GM12878 (cell line): ENCODE measurements around the gene NAT14. TPM values are rescaled to one million over a fixed set of nuclear protein-coding genes. Genes with fewer than 3 reads are reported as not detected.

ENCODE experiments used
- ESRRA ChIP-seq: IDR thresholded peaks from 2 replicates; pipeline ENCODE4 v1.6.1; 2012; ENCODE audit warnings: mild to moderate bottlenecking, low read length, improper control_type of control experiment
- HCFC1 ChIP-seq: fragments of 150-350 bp; IDR thresholded peaks from 2 replicates; pipeline ENCODE4 v1.6.1; 2014; ENCODE audit warnings: low read length
- POLR2AphosphoS5 ChIP-seq: IDR thresholded peaks from 2 replicates; pipeline ENCODE4 v1.6.1; 2011; ENCODE audit warnings: mild to moderate bottlenecking, low read length, inconsistent platforms
- RAD51 ChIP-seq: fragments of 450-650 bp; IDR thresholded peaks from 2 replicates; pipeline ENCODE4 v1.6.1; 2016; ENCODE audit warnings: moderate library complexity, mild to moderate bottlenecking, inconsistent platforms
- SKIL ChIP-seq: fragments of 450-650 bp; IDR thresholded peaks from 2 replicates; pipeline ENCODE4 v1.6.1; 2017; ENCODE audit warnings: mild to moderate bottlenecking, low read depth, inconsistent platforms; ENCODE audit not compliant: poor library complexity, severe bottlenecking
- ZBED1 ChIP-seq: IDR thresholded peaks from 2 replicates; pipeline ENCODE4 v1.6.1; 2016; ENCODE audit warnings: borderline replicate concordance
- ZNF24 ChIP-seq: fragments of 450-650 bp; IDR thresholded peaks from 2 replicates; pipeline ENCODE4 v1.6.1; 2017; ENCODE audit warnings: antibody characterized with exemption, mild to moderate bottlenecking
- polyA plus RNA-seq, 11 experiments: library from polyadenylated mRNA; depleted of rRNA in 4 of 11; unstranded in 6 of 11; stranded (reverse) in 5 of 11; fragments of >200 nt; fragmentation: Nextera tagmentation in 4 of 11; fragmentation: Illumina TruSeq in 1 of 11; extraction: Ambion mirVana in 4 of 11; extraction: Trizol in 1 of 11; gene quantifications; 1 replicate in 1 of 11; 2 replicates in 10 of 11; pipeline versions ENCODE4 v1.2.1 to v1.2.3, GENCODE V29; 2011 to 2016; ENCODE audit warnings: inconsistent platforms in 2 of 11, missing spikeins in 2 of 11, low read depth in 1 of 11
- total RNA-seq, 4 experiments: library from RNA; depleted of rRNA in 3 of 4; stranded (reverse); fragments of >200 nt in 3 of 4; fragmentation: Illumina TruSeq in 1 of 4; extraction: Trizol in 1 of 4; gene quantifications; 2 replicates each; pipeline versions ENCODE4 v1.2.1 to v1.2.3, GENCODE V29; 2013 to 2021
- TF ChIP-seq, protein P1 (sequence below): fragments of 450-650 bp; formaldehyde crosslinking; IDR thresholded peaks from 2 replicates; pipeline ENCODE4 v1.4.0; 2020; ENCODE audit warnings: mild to moderate bottlenecking, moderate library complexity

Gene NAT14
- total and polyA plus RNA-seq, 10 of the 15 experiments (the other 5 are each of a cell fraction or from before 2014, with no cell fraction given) = 0.87 to 23.6 (median 9.7) TPM

DNA sequence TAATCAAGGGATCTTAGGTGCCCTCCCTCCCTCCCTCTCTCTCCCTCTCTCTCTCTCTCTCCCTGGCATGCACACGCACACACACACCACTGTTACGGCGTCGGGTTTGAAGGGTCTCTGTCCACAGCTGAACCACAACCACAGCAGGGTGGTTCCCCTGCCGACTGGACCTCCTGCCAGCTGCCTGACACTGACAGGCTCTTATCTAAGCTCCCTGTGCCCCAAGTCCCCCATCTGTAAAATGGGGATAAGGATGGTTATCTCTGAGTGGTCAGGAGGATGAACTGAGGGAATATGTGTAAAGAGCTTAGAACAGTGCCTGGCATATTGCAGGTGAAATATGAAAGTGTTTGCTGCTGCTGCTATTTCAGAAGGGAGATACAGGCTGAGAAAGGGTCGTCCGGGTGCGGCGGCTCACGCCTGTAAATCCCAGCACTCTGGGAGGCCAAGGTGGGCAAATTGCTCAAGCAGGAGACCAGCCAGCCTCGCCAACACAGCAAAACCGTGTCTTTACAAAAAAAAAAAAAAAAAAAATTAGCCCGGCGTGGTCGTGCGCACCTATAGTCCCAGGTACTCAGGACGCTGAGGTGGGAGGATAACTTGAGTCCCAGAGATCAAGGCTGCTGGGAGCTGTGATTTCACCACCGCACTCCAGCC, 41.0 kb upstream of the NAT14 start (continued):
- TF ChIP-seq, protein P1, sequence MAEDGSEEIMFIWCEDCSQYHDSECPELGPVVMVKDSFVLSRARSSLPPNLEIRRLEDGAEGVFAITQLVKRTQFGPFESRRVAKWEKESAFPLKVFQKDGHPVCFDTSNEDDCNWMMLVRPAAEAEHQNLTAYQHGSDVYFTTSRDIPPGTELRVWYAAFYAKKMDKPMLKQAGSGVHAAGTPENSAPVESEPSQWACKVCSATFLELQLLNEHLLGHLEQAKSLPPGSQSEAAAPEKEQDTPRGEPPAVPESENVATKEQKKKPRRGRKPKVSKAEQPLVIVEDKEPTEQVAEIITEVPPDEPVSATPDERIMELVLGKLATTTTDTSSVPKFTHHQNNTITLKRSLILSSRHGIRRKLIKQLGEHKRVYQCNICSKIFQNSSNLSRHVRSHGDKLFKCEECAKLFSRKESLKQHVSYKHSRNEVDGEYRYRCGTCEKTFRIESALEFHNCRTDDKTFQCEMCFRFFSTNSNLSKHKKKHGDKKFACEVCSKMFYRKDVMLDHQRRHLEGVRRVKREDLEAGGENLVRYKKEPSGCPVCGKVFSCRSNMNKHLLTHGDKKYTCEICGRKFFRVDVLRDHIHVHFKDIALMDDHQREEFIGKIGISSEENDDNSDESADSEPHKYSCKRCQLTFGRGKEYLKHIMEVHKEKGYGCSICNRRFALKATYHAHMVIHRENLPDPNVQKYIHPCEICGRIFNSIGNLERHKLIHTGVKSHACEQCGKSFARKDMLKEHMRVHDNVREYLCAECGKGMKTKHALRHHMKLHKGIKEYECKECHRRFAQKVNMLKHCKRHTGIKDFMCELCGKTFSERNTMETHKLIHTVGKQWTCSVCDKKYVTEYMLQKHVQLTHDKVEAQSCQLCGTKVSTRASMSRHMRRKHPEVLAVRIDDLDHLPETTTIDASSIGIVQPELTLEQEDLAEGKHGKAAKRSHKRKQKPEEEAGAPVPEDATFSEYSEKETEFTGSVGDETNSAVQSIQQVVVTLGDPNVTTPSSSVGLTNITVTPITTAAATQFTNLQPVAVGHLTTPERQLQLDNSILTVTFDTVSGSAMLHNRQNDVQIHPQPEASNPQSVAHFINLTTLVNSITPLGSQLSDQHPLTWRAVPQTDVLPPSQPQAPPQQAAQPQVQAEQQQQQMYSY (CRISPR knock-in tag) = no peak
- no peak for TF ChIP-seq HCFC1
- TF ChIP-seq RAD51 = no peak
- TF ChIP-seq ZBED1 = no peak
- no peak for TF ChIP-seq ESRRA
- TF ChIP-seq ZNF24 = no peak
- no peak for TF ChIP-seq SKIL
- TF ChIP-seq POLR2AphosphoS5 = no peak
- TF ChIP-seq, all 136 proteins: peak for 0
